HG03097 (cell line): ENCODE data around the gene SFT2D1.
A peak's percentile ranks its signal among the peaks of the same experiment; 100 is the strongest.
"Not testable (repeated sequence)": the region's sequence is repeated elsewhere in the genome, so short reads cannot be mapped to it uniquely, and the experiment has no call there.

ENCODE experiments used
- ATAC-seq: cut with Tn5 transposase; IDR thresholded peaks from one replicate; pipeline ENCODE4 v1.9.1; 2021; ENCODE audit not compliant: unreplicated experiment, low FRiP score

Gene SFT2D1

DNA sequence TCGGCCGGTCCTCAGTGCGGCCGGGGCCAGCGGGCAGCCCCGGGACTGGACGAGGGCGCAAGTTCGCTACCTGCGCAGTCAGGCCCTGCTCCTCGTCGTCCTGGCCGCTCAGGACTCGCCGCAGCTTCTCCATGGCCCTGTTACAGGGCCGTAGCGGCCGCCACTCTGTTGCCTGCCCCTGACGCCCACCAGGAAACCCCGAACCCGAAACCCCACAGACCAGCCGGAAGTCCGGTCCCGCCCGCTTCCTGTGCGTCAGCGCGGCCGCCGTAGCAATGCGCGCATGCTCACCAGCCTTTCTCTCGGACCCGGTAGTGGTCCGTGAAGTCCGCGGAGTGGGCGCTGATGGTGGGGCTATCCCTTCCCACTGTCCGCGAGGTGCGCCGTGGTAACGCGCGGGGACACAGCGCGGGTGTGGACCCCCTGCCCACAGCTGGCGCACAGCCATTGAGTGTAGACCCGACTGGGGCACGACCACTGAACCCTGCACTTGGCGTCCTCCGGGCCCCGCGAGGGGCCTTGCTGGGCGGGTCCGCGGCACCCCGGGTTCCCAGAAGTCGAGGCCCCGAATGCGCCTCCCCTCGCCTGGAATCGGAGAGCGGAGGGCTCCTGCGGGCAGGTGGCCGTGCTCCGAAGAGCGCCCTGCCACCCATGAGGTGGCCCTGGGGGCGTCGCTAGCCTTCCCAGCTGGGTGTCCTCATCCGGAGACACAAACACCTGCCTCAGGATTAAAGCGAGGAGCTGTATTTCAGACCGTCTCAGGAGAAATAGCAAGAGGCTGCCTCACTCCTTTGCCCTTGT is at the start of gene SFT2D1:
SFT2D1 (minus strand) TSS at position 197 of the 801 bp plus-strand sequence; CDS start at position 133, 64 bp downstream.
- peak; percentile 94 for ATAC-seq

DNA sequence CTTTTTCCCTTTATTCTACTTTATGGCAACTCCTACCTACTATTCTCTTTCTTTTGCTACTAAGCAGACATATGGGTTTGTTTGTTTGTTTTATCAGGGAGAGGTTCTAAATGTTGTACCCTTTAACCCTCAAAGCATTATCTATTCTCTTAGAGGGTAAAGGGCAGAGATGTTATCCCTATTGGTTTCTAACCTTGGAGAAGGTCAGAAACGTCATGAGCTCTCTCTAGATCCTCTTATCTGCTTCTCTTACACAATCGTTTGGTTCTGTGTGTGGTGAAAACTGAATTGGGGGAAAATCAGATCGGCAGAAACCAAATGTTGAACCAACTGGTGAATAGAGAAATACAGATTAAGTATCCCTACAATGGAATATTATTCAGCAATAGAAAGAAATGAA is 46.8 kb upstream of the SFT2D1 start:
- no peak for ATAC-seq

DNA sequence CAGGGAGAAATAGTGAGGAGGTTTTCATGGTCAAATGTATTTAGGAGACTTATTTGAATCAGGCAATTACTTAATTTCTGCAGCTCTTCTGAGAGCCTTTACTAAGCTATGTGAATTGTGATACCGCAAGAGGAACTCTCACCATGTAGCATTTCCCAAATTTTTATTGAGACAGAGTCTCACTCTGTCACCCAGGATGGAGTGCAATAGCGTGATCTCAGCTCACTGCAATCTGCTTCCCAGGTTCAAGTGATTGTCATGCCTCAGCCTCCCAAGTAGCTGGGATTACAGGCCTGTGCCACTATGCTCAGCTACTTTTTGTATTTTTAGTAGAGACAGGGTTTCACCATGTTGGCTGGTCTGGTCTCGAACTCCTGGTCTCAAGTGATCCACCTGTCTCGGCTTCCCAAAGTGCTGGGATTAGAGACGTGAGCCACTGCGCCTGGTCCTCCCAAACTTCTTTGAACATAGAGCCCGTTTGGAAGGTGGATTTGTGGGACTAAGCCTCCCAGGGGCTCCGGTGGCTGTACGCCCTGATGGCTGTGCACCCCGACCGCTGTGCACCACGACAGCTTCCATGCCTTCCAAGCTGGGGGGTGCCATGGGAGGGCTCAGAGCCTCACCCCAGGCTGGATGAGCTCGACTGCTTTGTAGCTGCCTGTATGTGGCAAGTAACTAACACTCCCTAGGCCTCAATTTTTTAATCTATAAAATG is 46.1 kb upstream of the SFT2D1 start:
- ATAC-seq: no peak

DNA sequence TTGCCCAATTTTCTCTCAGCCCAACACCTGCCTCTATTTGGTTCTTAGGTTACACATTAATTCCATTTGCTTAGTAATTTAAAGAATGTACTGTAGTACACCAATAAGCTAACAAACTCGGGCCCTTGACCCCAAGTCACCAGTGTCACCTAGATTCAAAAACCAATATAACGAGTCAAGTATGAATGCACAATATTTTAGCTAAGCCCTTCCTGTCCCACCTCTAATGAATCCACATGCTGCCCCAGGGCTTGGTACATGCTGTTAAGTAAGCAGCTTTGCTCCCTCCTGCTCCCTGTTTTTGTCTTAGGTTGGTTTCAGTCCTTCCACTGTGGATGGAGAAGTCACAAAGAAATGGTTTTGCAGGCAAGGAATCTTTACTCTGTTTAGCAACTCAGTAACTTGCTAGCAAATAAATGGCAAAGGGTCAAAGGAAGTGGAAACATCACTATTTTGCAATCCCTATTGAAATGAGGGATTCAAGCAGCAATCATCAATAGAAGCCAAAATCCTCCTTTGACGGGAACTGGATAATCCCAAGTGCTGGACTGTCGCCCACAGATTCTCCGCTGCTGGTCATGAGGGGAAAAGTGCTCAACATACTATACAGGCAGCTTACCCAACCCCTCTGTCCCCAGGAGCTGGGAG is 45.4 kb upstream of the SFT2D1 start:
- ATAC-seq: no peak

DNA sequence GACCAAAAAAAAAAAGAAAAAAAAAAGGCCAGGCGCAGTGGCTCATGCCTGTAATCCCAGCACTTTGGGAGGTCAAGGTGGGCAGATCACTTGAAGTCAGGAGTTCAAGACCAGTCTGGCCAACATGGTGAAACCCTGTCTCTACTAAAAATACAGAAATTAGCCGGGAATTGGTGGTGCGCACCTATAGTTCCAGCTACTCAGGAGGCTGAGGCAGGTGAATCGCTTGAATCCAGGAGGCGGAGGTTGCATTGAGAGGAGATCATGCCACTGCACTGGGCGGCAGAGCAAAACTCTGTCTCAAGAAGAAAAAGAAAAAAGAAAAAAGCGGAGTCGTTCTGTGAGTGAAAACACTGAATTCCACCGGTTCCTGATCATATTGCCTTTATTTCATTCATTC is 44.8 kb upstream of the SFT2D1 start:
- not testable (repeated sequence) for ATAC-seq

DNA sequence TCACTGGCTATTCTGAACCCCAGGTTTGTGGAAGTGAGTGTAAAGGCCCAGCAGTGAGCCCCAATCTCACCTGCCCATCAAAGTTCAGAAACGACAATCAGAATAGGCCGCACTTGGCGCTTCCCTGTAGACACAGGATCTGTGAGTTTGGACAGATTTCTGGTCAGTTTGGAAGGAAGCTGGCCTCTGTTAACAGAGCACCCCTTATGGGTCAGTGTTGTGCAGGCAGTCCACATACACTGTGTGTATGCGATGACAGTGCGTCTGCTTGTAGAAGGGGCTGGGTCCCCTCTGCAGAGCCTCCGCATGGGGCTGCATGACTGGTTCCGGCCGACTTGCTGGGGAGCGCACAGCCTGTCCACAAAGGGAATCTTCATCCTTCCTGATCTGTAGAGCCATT is 43.8 kb upstream of the SFT2D1 start:
- ATAC-seq: no peak

DNA sequence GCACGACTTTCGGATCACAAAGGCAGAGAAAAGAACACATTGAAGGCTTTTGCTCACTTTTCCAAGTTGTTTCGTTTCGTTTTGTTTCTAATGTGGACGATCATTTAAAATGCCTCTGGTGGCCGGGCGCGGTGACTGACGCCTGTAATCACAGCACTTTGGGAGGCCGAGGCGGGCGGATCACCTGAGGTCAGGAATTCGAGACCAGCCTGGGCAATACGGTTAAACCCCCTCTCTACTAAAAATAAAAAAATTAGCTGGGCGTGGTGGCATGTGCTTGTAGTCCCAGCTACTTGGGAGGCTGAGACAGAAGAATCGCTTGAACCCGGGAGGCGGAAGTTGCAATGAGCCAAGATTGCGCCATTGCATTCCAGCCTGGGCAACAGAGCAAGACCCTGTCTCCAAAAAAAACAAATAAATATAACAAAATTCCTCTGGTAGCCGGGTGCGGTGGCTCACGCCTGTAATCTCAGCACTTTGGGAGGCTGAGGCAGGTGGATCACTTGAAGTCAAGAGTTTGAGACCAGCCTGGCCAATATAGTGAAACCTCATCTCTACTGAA is 41.5 kb upstream of the SFT2D1 start:
- not testable (repeated sequence) for ATAC-seq

DNA sequence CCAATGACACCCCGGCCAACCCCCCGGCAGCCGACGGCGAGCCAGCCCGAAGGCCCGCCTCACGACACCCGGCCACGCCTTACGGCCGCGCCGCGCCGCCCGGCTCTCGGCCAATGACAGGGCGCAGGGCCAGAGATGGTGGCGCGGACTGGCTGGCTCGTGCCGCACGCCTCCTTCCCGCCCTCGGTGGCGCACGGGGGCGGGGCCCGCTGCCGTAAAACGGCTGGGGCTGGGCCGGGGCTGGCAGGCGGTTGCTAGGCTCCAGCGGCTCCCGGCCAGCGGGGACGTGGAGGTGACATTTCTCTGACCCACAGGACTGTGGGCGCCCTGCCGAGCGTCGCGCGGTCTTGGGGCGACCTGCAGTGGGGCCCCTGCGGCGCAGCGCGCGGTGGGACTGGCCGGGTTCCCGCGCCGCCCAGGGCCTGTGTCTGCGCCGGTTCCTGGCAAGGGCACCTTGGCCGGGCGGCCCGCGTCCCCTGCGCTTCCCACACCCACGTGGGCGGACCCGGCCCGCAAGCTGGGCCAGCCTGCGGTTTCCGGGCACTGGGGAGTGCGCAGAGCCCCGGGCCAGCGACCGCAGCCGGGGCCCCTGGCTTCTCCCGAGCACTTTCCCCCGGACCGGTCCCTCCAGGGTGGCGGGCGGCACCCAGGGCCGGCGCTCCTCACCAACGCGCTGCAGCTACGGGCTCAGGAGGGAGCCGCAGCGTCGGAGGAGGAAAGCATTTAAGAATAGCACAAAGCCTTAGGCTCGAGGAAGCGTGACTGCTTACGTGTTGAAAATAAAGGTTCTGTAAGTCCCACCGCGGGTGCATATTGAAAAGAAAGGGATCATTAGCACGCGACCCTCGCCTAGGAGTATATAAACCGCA is 40.8 kb upstream of the SFT2D1 start, which contains the start of gene MPC1:
MPC1 (minus strand) TSS at position 8 of the 869 bp plus-strand sequence. CDS start 64 bp downstream, outside the sequence.
- peak; percentile 84 for ATAC-seq

DNA sequence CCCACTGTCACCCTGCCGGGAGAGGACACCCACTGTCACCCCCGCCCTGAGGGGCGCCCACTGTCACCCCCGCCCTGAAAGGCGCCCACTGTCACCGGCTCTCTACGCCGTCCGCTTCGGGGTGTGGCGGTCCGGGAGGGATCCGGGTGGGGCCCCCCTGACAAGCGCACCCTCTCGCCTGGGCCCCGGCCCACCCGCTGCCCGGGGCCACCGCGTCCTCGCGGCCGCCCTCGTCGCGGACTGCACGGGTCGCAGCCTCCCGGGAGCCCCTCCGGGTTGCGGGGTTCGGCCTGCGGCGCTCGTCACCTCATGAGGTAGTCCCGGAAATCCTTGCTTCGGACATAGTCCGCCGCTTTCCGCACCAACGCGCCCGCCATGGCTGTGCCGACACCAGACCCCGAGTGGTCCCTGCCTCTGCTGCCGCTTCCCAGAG is 40.2 kb upstream of the SFT2D1 start:
- ATAC-seq: no peak

DNA sequence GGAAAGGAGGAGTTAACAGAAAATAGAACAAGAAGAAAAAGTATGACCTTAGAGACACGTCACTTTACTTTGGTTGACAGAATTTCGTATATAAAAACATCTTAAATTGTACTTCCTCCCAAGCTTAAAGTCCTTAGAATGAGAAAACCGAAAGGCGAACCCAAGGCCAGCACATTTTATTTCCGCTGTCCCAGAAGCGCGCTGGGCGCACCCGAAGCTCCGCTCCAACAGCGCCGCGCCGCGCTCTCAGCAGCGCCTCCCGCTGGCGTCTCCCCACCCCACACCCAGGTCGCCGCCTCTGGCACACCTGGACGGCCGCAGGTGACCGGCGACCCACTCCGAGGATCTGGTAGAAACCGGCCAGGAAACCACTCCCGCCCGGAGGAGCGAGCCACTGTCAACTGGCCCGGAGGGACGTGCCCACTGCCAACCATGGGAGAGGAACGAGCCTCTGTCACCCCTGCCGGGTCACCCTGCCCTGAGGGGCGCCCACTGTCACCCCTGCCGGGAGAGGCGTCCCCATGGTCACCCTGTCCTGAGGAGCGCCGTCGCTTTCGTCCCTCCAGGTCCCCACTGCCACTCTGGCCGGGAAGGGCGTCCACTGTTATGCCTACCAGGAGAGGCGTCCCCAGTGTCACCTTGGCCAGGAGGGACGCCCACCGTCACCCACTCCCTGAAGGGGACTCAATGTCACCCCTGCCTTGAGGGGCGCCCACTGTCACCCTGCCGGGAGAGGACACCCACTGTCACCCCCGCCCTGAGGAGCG is 39.6 kb upstream of the SFT2D1 start:
- peak; percentile 49 for ATAC-seq

DNA sequence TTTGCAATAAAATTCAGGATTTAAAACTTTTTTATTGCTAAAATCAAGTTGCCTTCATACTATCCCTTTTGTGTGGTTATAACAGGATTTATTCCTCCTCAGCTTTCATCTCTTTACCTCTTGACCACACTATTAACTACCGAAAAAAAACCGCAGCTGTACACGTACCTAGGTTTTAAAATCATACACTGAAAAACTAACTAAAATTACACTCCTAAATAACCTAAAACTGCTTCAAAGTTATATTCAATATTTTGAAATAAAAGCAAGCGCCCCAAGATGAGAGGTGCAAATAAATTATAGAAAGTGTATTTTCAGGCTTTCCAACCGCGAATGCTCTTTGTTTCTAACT is 39.0 kb upstream of the SFT2D1 start:
- no peak for ATAC-seq

DNA sequence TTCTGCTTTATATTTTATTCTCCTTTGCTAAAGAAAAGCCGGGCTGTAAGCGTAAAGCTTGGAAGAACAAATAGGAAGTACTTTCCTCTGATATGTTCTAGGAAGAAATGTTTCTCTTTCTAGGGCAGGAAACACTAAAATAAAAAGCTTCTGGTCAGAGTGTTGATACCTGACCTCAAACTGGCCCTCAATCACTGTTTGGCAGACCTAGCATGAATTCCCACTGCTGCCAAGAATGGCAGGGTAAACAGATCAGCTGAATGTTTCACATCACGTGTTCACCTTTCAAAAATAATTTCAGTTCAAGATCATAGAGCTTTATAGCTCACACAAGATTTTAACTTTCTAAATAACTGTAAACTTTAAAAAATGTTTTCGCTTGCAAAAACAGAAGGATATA is 37.5 kb upstream of the SFT2D1 start:
- ATAC-seq: no peak

DNA sequence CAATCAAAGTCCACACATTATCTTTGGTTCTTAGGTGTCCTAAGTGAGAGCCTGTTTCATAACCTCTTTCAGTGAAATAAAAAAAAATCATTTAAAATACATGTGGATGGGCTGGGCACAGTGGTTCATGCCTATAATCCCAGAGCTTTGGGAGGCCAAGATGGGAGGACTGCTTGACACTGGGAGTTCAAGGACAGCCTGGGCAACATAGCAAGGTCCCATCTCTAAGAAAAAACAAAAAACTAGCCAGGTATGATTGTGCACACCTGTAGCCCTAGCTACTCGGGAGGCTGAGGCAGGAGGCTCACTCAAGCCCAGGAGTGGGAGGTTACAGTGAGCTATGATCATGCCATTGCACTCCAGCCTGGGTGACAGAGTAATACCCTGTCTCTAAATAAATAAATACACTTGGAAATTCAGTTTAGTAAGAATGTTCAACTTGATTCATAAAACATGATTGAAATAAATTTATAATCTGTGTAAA is 36.8 kb upstream of the SFT2D1 start:
- ATAC-seq: no peak

DNA sequence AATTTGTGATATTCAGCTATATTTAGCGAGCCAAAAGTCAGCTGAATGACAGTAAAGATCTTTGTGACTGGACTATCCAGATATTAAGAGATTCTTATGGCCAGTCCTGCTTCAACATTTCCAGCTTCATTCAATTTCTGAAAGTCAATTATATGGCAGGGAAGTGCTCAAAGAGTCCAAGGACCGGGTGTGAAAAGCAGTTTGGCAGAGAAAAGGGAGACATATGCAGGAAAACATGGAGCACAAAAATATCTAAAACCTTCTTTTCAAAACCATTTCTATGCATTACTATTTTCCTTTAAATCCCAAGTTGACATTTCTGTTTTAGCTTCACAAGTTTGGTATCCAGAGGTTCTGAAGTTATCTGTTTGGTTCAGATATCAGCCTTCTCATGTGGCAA is 35.4 kb upstream of the SFT2D1 start:
- no peak for ATAC-seq

DNA sequence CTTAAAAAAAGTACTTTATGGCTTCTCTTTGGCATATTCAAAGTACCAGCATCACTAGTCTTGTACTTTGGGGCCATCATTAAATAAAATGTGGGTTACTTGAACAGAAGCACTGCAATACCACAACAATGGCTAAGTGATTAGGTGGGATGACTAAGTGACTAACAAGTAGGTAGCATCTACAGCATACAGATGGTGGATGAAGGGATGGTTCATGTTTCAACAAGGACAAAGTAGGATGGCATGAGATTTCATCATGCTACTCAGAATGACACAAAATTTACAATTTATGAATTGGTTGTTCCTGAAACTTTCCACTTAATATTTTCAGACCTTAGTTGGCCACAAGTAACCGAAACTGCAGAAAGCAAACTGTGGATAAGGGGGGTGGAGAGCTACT is 32.7 kb upstream of the SFT2D1 start:
- ATAC-seq: no peak

DNA sequence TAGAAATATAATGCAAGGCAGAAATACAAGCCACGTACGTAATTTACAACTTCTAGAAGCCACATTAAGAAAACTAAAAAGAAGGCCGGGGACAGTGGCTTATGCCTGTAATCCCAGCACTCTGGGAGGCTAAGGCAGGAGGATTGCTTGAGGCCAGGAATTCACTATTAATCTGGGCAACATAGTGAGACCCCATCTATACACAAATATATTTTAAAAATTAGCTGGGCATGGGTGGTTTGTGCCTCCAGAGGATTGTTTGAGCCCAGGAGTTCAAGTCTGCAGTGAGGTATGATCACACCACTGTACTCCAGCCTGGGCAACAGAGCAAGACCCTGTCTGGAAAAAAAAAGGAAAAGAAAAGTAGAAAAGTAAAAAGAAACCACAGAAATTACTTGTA is 28.1 kb upstream of the SFT2D1 start:
- ATAC-seq: no peak

DNA sequence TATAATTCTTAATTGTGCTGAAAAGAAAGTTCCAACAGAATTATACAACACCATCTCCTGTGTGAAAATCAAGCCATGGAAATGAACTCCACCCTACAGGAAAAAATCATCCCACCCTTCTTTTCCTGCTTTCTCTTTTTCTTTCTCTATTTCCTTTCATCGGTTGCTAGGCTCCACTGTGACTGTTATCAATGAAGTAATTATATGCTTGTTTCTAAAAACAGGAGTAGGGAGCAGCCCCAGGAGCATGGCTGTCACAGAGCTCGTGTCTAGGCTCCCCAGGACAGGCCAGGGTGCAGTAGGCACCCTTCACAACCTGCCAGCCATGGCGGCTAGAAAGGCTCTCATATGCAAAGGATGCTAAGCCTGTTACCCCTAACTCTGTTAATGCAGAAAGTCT is 27.4 kb upstream of the SFT2D1 start:
- ATAC-seq: no peak

DNA sequence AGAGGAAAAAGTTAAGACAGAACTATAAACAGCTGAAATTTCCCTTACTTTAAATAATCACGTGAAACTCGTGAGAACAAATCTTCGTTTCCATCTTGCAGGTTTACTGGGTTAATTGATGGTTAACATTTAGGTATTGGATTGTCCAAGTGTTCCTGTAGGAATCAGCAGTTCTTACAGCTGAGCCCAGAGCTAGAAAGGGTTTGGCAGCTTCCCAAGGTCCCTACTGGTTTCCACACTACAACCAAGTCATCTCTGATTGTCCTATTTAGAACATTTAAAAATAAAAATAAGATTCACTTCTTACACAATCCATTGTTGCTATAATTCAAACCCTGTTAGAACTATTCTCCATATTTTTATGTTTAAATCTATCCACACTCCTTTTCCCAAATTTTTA is 24.6 kb upstream of the SFT2D1 start:
- no peak for ATAC-seq

DNA sequence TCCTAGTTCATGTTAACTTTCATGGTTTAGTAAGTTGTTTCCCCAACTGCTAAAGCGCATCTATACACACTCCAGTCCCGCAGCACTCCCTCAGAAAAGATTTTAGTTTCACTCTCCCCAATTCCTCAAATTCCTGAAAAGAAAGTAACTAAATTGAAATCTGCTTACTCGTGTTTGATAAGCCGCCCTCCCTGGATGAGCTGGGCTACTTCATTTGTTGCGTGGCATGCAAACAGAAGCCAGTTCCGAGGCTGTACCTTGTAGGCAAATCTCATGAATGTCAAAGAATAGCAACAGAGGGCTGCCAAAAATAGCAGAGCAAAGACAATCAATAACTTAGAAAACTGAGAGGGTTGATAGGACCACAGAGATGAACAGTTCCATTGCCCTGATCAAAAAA is 23.5 kb upstream of the SFT2D1 start:
- ATAC-seq: no peak
